ENCODE measurements around the gene ACBD7. TPM values are rescaled to one million over a fixed set of nuclear protein-coding genes. Genes with fewer than 3 reads are reported as not detected.

The ACBD7 gene
- total and polyA plus RNA-seq, 4 experiments from 2014 or later = not detected

DNA sequence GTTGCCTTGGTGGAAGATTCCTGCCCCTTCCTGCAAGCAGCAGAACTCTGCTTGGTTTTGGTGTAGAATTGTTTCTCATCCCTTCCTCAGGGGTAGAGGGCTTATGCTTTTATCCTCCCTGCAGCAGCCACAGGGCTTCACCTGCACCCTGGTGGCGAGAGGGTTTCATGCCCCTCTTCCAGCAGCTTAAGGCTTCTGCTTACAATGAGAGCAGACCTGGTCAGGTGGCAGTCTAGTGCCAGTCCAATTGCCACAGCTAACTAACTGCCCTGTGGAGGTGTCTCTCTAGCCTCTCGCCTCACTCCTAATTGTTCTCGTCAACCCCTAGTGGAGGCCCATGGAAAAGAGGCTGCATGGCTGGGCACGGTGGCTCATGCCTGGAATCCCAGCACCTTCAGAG is 19.3 kb downstream of the ACBD7 start:
- Mint-ChIP-seq H3K4me1 (no peaks in the 10 kb centered on the region), H3K4me3 (no peak overlapping the region), H3K27me3 (peaks cover 6 to 16% of the 10 kb centered on the region in 2 donors), H3K36me3 (no peaks in the 10 kb centered on the region), H3K27ac (no peak overlapping the region), H3K9me3 (peaks cover 0 to 10% (median 0%) of the 10 kb centered on the region in 8 donors)
- Histone ChIP-seq H3K4me3 (ENCODE audit: low read length in 2 of 2) (no peak overlapping the region), H3K36me3 (ENCODE audit: insufficient read depth, low read length) (no peaks in the 10 kb centered on the region), H3K4me1 (ENCODE audit: insufficient read depth, low read length) (no peaks in the 10 kb centered on the region), H3K27me3 (ENCODE audit: insufficient read depth, low read length) (no peaks in the 10 kb centered on the region), H3K27ac (ENCODE audit: low read depth, low read length) (no peak overlapping the region), H3K9me3 (ENCODE audit: control insufficient read depth in 1 of 2, low read length in 2 of 2) (no peaks in the 10 kb centered on the region)
- intact Hi-C loops (cut with micrococcal nuclease) = no loop called here
- ChIA-PET POLR2A (ENCODE audit: partially characterized antibody) (no interaction called here), CTCF (ENCODE audit: partially characterized antibody) (no interaction called here)
- no peak for DNase-seq

DNA sequence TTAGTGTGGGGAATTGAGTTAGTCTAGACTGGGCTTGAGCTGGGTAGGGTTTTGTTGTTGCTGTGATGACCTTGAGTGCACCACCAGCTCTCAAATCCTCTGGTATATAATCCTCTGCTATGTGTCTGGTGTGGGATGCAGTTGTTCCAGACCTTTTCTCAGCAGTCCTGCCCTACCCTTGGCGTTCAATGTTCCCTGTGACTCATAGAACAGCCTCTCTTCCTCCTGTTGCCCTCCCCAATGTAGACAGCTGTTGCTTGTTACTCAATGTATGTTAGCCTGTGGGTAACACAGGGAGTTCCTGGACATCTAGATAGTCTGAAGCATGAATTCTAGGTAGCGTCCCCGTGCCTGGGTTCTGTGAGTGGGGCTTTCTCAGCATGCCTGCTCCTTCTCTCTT is 19.8 kb downstream of the ACBD7 start:
- no peak overlapping the region for H3K4me3 Mint-ChIP-seq
- DNase-seq = no peak
- H3K27ac ChIP-seq (ENCODE audit: low read depth, low read length) = no peak overlapping the region
- H3K9me3 Mint-ChIP-seq = peaks cover 0 to 10% (median 0%) of the 10 kb centered on the region in 8 donors
- no peaks in the 10 kb centered on the region for H3K36me3 Mint-ChIP-seq
- H3K4me1 Mint-ChIP-seq = no peaks in the 10 kb centered on the region
- no peaks in the 10 kb centered on the region for H3K4me1 ChIP-seq (ENCODE audit: insufficient read depth, low read length)
- peaks cover 6 to 18% of the 10 kb centered on the region in 2 donors for H3K27me3 Mint-ChIP-seq
- no peaks in the 10 kb centered on the region for H3K27me3 ChIP-seq (ENCODE audit: insufficient read depth, low read length)
- H3K36me3 ChIP-seq (ENCODE audit: insufficient read depth, low read length) = no peaks in the 10 kb centered on the region
- H3K4me3 ChIP-seq (ENCODE audit: low read length in 2 of 2) = no peak overlapping the region
- H3K9me3 ChIP-seq (ENCODE audit: control insufficient read depth in 1 of 2, low read length in 2 of 2) = no peaks in the 10 kb centered on the region
- intact Hi-C loops (cut with micrococcal nuclease) = no loop called here
- CTCF ChIA-PET (ENCODE audit: partially characterized antibody) = no interaction called here
- H3K27ac Mint-ChIP-seq = no peak overlapping the region
- POLR2A ChIA-PET (ENCODE audit: partially characterized antibody) = no interaction called here

GRCh38 chr10:15067154-15067553 is 21.4 kb downstream of the ACBD7 start:
- Histone ChIP-seq H3K9me3 (ENCODE audit: control insufficient read depth in 1 of 2, low read length in 2 of 2) (no peaks in the 10 kb centered on the region), H3K36me3 (ENCODE audit: insufficient read depth, low read length) (no peaks in the 10 kb centered on the region), H3K4me1 (ENCODE audit: insufficient read depth, low read length) (no peaks in the 10 kb centered on the region), H3K4me3 (ENCODE audit: low read length in 2 of 2) (no peak overlapping the region), H3K27ac (ENCODE audit: low read depth, low read length) (no peak overlapping the region), H3K27me3 (ENCODE audit: insufficient read depth, low read length) (no peaks in the 10 kb centered on the region)
- no peak for DNase-seq
- Mint-ChIP-seq H3K27me3 (peaks cover 4 to 15% of the 10 kb centered on the region in 2 donors), H3K27ac (no peak overlapping the region), H3K4me3 (no peak overlapping the region), H3K9me3 (peaks cover 0 to 10% (median 0%) of the 10 kb centered on the region in 8 donors), H3K36me3 (no peaks in the 10 kb centered on the region), H3K4me1 (no peaks in the 10 kb centered on the region)
- CTCF ChIA-PET (ENCODE audit: partially characterized antibody) = no interaction called here
- intact Hi-C loops (cut with micrococcal nuclease) = no loop called here
- POLR2A ChIA-PET (ENCODE audit: partially characterized antibody) = no interaction called here

DNA sequence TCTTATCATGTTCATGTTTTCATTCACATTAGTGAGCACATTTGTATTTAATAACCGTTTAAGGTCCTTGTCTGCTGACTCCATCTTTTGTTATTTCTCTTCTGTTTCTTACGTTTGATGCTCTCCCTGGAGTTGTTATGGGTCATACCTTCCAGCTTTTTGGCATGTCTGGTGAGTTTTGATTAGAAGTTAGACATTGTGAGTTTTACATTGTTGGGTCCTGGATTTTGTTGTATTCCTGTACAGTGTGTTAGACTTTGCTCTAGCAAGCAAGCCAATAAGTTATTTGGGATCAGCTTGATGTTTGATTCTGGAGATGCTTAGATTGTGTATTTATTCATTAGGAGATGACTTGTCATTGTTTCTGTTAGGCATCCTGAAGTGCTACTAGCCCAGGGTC is 27.9 kb downstream of the ACBD7 start:
- Mint-ChIP-seq H3K4me1 (no peaks in the 10 kb centered on the region), H3K4me3 (no peak overlapping the region), H3K36me3 (peaks cover 9 to 14% of the 10 kb centered on the region in 2 donors), H3K27me3 (peaks cover 12 to 20% of the 10 kb centered on the region in 2 donors), H3K27ac (no peak overlapping the region), H3K9me3 (peaks cover 3 to 28% (median 21%) of the 10 kb centered on the region in 8 donors)
- CTCF ChIA-PET (ENCODE audit: partially characterized antibody) = no interaction called here
- POLR2A ChIA-PET (ENCODE audit: partially characterized antibody) = no interaction called here
- Histone ChIP-seq H3K36me3 (ENCODE audit: insufficient read depth, low read length) (no peaks in the 10 kb centered on the region), H3K9me3 (ENCODE audit: control insufficient read depth in 1 of 2, low read length in 2 of 2) (no peaks in the 10 kb centered on the region), H3K4me3 (ENCODE audit: low read length in 2 of 2) (no peak overlapping the region), H3K27ac (ENCODE audit: low read depth, low read length) (no peak overlapping the region), H3K4me1 (ENCODE audit: insufficient read depth, low read length) (no peaks in the 10 kb centered on the region), H3K27me3 (ENCODE audit: insufficient read depth, low read length) (peaks cover 6% of the 10 kb centered on the region)
- intact Hi-C loops (cut with micrococcal nuclease) = no loop called here
- no peak for DNase-seq

- Histone ChIP-seq H3K4me1 (ENCODE audit: insufficient read depth, low read length) (no peaks in the 10 kb centered on the region), H3K27me3 (ENCODE audit: insufficient read depth, low read length) (peaks cover 6% of the 10 kb centered on the region), H3K27ac (ENCODE audit: low read depth, low read length) (no peak overlapping the region), H3K9me3 (ENCODE audit: control insufficient read depth in 1 of 2, low read length in 2 of 2) (no peaks in the 10 kb centered on the region), H3K36me3 (ENCODE audit: insufficient read depth, low read length) (no peaks in the 10 kb centered on the region), H3K4me3 (ENCODE audit: low read length in 2 of 2) (no peak overlapping the region)
- no peak overlapping the region for H3K4me3 Mint-ChIP-seq
- H3K36me3 Mint-ChIP-seq = peaks cover 9 to 14% of the 10 kb centered on the region in 2 donors
- H3K9me3 Mint-ChIP-seq = peaks cover 3 to 22% (median 20%) of the 10 kb centered on the region in 8 donors
- H3K27me3 Mint-ChIP-seq = peaks cover 8 to 16% of the 10 kb centered on the region in 2 donors
- H3K27ac Mint-ChIP-seq = no peak overlapping the region
- intact Hi-C loops (cut with micrococcal nuclease) = no loop called here
- ChIA-PET POLR2A (ENCODE audit: partially characterized antibody) (no interaction called here), CTCF (ENCODE audit: partially characterized antibody) (no interaction called here)
- no peaks in the 10 kb centered on the region for H3K4me1 Mint-ChIP-seq
- no peak for DNase-seq
Observed at GRCh38 chr10:15059914-15060313, 28.7 kb downstream of the ACBD7 start.

DNA sequence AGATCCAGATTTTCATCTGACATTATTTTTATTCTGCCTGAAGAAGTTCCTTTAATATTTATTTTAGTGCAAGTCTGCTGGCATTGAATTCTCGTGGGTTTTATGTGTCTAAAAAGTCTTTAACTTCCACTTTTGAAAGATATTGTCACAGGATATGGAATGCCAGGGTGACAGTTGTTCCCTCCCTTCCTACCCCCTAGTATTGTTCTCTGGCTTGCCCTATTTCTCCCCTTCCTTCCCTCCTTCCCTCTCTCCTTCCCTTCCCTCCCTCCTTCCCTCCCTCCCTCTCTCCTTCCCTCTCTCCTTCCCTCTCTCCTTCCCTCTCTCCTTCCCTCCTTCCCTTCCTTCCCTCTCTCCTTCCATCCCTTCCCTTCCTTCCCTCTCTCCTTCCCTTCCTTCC is 29.9 kb downstream of the ACBD7 start:
- Histone ChIP-seq H3K9me3 (ENCODE audit: control insufficient read depth in 1 of 2, low read length in 2 of 2) (no peaks in the 10 kb centered on the region), H3K36me3 (ENCODE audit: insufficient read depth, low read length) (no peaks in the 10 kb centered on the region), H3K4me3 (ENCODE audit: low read length in 2 of 2) (no peak overlapping the region), H3K4me1 (ENCODE audit: insufficient read depth, low read length) (no peaks in the 10 kb centered on the region), H3K27ac (ENCODE audit: low read depth, low read length) (no peak overlapping the region), H3K27me3 (ENCODE audit: insufficient read depth, low read length) (peaks cover 6% of the 10 kb centered on the region)
- Mint-ChIP-seq H3K9me3 (peaks cover 6 to 22% (median 20%) of the 10 kb centered on the region in 8 donors), H3K27me3 (peaks cover 8 to 11% of the 10 kb centered on the region in 2 donors), H3K36me3 (peaks cover 9 to 14% of the 10 kb centered on the region in 2 donors), H3K4me1 (no peaks in the 10 kb centered on the region), H3K4me3 (no peak overlapping the region), H3K27ac (no peak overlapping the region)
- DNase-seq = no peak
- CTCF ChIA-PET (ENCODE audit: partially characterized antibody) = no interaction called here
- POLR2A ChIA-PET (ENCODE audit: partially characterized antibody) = no interaction called here
- intact Hi-C loops (cut with micrococcal nuclease) = no loop called here

DNA sequence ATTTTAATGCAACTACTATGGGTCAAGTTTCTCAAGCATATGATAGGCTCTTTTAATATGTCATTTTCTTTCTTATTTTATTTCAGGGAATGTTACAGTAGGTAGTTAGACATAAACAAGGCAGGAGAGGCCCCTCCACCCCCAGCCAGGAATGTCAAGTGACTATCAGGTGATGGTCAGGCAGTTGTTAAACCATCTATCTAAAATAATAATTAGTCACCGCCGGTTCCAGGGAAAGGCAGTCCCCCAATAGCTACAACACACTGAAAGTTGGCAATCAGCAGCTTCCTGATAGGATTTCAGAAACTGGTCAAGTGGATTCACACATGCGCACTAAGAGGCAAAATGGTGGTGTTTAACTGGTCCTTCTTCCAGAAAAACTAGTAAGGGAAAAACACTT is 35.5 kb downstream of the ACBD7 start:
- Histone ChIP-seq H3K4me1 (ENCODE audit: insufficient read depth, low read length) (no peaks in the 10 kb centered on the region), H3K4me3 (ENCODE audit: low read length in 2 of 2) (no peak overlapping the region), H3K9me3 (ENCODE audit: control insufficient read depth in 1 of 2, low read length in 2 of 2) (no peaks in the 10 kb centered on the region), H3K36me3 (ENCODE audit: insufficient read depth, low read length) (no peaks in the 10 kb centered on the region), H3K27me3 (ENCODE audit: insufficient read depth, low read length) (no peaks in the 10 kb centered on the region), H3K27ac (ENCODE audit: low read depth, low read length) (no peak overlapping the region)
- peaks cover 0 to 3% (median 0%) of the 10 kb centered on the region in 8 donors for H3K9me3 Mint-ChIP-seq
- ChIA-PET POLR2A (ENCODE audit: partially characterized antibody) (no interaction called here), CTCF (ENCODE audit: partially characterized antibody) (no interaction called here)
- peak overlapping the region in 1 of 7 donors; percentile 42 for H3K27ac Mint-ChIP-seq
- H3K27me3 Mint-ChIP-seq = peaks cover 1 to 5% of the 10 kb centered on the region in 2 donors
- H3K36me3 Mint-ChIP-seq = no peaks in the 10 kb centered on the region
- no peak for DNase-seq
- intact Hi-C loops (cut with micrococcal nuclease) = no loop called here
- H3K4me1 Mint-ChIP-seq = no peaks in the 10 kb centered on the region
- H3K4me3 Mint-ChIP-seq = no peak overlapping the region

- no peak overlapping the region for H3K27ac Mint-ChIP-seq
- no peaks in the 10 kb centered on the region for H3K4me1 ChIP-seq (ENCODE audit: insufficient read depth, low read length)
- POLR2A ChIA-PET (ENCODE audit: partially characterized antibody) = no interaction called here
- no peaks in the 10 kb centered on the region for H3K4me1 Mint-ChIP-seq
- no peaks in the 10 kb centered on the region for H3K9me3 ChIP-seq (ENCODE audit: control insufficient read depth in 1 of 2, low read length in 2 of 2)
- no peaks in the 10 kb centered on the region for H3K36me3 ChIP-seq (ENCODE audit: insufficient read depth, low read length)
- H3K27me3 Mint-ChIP-seq = peaks cover 1 to 4% of the 10 kb centered on the region in 2 donors
- DNase-seq = no peak
- intact Hi-C loops (cut with micrococcal nuclease) = no loop called here
- H3K4me3 ChIP-seq (ENCODE audit: low read length in 2 of 2) = no peak overlapping the region
- CTCF ChIA-PET (ENCODE audit: partially characterized antibody) = interaction anchor here (0.6 kb wide), 1 partner anchor 1017 kb away, joined by 3 read pairs; no protein-coding TSS in a partner anchor
- no peaks in the 10 kb centered on the region for H3K27me3 ChIP-seq (ENCODE audit: insufficient read depth, low read length)
- H3K9me3 Mint-ChIP-seq = peaks cover 0 to 3% (median 0%) of the 10 kb centered on the region in 8 donors
- H3K4me3 Mint-ChIP-seq = no peak overlapping the region
- no peak overlapping the region for H3K27ac ChIP-seq (ENCODE audit: low read depth, low read length)
- H3K36me3 Mint-ChIP-seq = no peaks in the 10 kb centered on the region
Observed at GRCh38 chr10:15052121-15052520, 36.5 kb downstream of the ACBD7 start.

All from CD4-positive, alpha-beta memory T cell (primary cell).